ENCODE measurements around the gene CRYBB3.
"Not testable (repeated sequence)": the region's sequence is repeated elsewhere in the genome, so short reads cannot be mapped to it uniquely, and the experiment has no call there.

The CRYBB3 gene

DNA sequence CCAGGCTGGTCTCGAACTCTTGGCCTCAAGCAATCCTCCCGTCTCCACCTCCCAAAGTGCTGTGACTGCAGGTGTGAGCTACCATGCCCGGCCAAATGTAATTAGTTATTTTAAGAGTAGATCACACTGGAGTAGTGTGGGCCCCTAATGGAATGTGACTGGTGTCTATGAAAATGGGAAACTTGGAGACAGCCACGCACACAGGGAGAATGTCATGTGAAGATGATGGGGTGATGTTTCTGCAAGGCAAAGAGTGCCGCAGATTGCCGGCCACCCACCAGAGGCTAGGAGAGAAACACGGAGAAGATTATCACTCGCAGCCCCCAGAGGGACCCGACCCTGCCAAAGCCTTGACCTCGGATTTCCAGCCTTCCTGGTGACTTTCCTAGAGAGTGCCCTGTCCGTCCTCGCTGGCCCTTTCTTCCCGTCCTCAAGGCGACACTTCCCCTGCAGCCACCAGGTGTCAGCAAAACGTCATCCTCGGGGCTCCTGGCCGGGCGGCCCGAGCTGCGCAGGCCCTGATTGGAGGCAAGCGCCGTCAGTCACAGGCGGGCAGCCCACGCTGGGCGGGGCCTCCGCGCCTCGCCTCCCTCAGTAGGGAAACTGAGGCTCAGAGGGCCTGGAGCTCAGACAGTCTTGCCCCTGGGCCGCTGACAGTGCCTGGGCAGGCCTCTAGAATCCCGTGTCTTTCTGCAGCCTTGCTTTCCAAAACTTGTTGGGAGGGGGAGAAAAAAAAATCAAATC lies 36.1 kb downstream of the CRYBB3 start:
- H3K4me3 ChIP-seq (ENCODE audit: low read depth, low read length): no peak overlapping the region
- TF ChIP-seq, protein P1, sequence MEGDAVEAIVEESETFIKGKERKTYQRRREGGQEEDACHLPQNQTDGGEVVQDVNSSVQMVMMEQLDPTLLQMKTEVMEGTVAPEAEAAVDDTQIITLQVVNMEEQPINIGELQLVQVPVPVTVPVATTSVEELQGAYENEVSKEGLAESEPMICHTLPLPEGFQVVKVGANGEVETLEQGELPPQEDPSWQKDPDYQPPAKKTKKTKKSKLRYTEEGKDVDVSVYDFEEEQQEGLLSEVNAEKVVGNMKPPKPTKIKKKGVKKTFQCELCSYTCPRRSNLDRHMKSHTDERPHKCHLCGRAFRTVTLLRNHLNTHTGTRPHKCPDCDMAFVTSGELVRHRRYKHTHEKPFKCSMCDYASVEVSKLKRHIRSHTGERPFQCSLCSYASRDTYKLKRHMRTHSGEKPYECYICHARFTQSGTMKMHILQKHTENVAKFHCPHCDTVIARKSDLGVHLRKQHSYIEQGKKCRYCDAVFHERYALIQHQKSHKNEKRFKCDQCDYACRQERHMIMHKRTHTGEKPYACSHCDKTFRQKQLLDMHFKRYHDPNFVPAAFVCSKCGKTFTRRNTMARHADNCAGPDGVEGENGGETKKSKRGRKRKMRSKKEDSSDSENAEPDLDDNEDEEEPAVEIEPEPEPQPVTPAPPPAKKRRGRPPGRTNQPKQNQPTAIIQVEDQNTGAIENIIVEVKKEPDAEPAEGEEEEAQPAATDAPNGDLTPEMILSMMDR (IDR thresholded peaks at IDR 0.05; ENCODE audit: low read depth, low read length): no peak

DNA sequence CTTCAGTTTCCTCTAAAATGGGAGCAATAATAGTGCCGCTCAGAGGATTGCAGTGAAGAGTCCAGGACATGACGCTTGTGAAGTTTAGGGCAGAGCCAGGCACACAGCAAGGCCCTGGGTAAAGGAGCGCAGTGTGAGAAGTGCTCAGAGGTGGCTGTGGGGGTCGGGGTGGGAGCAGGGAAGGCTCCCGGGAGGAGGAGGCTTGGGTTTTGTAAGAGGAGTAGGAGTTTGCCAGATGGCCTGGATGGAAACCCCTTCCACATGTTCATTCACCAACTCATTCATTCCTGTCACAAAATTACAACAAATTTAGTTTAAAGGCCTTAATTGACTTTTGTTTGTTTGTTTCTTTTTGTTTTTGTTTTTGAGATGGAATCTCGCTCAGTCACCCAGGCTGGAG lies 36.8 kb downstream of the CRYBB3 start:
- no peak overlapping the region for H3K4me3 ChIP-seq (ENCODE audit: low read depth, low read length)
- TF ChIP-seq, protein P1 (IDR thresholded peaks at IDR 0.05; ENCODE audit: low read depth, low read length): no peak

DNA sequence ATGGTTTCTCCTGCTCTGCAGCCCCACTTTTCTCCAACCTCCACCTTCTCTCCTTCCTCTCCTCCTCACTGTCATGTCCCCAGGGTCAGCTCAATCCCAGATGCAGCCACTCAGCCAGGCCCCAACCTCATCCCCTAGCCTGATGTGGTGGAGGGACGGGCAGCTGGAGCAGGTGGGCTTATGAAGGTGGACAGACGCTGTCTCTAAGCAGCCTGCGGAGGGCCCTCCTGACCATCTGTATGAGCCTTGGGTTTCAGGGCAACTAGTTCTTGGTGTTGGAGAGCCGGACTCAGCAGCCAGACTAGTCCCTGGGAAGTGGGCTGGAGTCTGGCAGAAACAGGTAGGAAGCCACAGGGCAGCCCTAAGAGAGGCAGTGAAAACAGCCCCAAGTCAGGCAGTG lies 37.8 kb downstream of the CRYBB3 start:
- TF ChIP-seq, protein P1 (IDR thresholded peaks at IDR 0.05; ENCODE audit: low read depth, low read length): no peak
- no peak overlapping the region for H3K4me3 ChIP-seq (ENCODE audit: low read depth, low read length)

DNA sequence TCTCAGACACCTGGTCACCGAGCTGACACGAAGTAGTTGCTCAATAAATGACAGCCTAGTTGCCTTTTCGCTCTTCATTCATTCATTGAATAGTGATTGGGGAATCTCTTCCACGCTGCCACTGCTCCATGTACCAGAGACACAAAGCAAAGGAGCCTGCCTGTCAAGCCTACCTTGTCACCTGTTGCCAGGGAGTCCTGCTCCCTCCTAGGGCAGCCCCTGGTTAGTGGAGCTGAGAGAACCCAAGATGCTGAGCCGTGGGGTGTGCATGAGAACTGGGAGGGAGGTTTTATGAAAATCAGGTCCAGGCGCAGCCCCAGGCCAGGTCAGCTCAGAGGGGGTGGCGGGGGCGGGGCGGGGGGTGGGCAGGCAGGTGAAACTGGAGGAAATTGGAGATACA lies 38.4 kb downstream of the CRYBB3 start:
- not testable (repeated sequence) for H3K4me3 ChIP-seq (ENCODE audit: low read depth, low read length)

DNA sequence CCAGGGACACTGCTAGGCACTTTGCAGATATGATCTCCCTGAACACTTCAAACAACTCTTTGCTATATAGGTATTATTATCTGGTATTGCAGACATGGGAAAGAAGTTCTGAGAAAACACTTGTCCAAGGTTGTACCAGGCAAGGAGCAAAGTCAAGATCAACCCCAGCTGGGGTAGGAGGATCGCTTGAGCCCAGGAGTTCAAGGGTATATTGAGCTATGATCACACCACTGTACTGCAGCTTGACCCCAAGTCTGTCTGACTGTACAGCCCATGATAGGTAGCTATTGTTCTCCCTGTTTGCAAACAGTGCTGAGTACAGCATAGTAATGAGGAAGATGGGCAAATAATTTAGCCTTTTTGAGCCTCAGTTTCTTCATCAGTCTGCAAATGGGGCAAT lies 55.5 kb downstream of the CRYBB3 start:
- H3K4me3 ChIP-seq (ENCODE audit: low read depth, low read length): not testable (repeated sequence)
